Endothelial cell of umbilical vein (primary cell): ENCODE results near the gene IFIT5. TPM values are rescaled to one million over a fixed set of nuclear protein-coding genes. Genes with fewer than 3 reads are reported as not detected.
"Not testable (repeated sequence)": the region's sequence is repeated elsewhere in the genome, so short reads cannot be mapped to it uniquely, and the experiment has no call there.

Experiments
- BruUV-seq: library from RNA; stranded (reverse); fragments of 400-500 nt; replicated peaks from 2 replicates; lab custom pipeline; 2021; lab: Mats Ljungman, UMichigan
- CTCF ChIA-PET: fragments of 300-600, 350-600 bp; sonication (Branson Sonifier 250); formaldehyde crosslinking; loops from one replicate; lab custom pipeline; 2021; ENCODE audit warnings: antibody characterized with exemption, inconsistent platforms; lab: Charles Lee
- POLR2A ChIA-PET: fragments of 300-600, 350-600 bp; sonication (Branson Sonifier 250); formaldehyde crosslinking; loops from one replicate; lab custom pipeline; 2021; ENCODE audit warnings: antibody characterized with exemption, inconsistent platforms; lab: Charles Lee
- DNase-seq: peaks from one replicate; pipeline ENCODE4 v3.0.0-alpha.2; 2011; ENCODE audit warnings: low read depth, low spot score
- FAIRE-seq: peaks from 2 replicates; lab custom pipeline; 2011; peaks lifted over from hg19 to GRCh38; lab: Jason Lieb, UNC
- H2AFZ ChIP-seq: 2 replicates; pipeline ENCODE4 v1.6.0; 2012; ENCODE audit warnings: low read depth, low read length, control low read depth, inconsistent platforms
- H3K27ac ChIP-seq: 2 replicates; pipeline ENCODE4 v1.5.1; 2011; ENCODE audit warnings: low read depth, mild to moderate bottlenecking, control low read depth, low read length, moderate library complexity; ENCODE audit not compliant: insufficient read depth
- H3K27me3 ChIP-seq, 2 experiments: 2 replicates each; pipeline versions ENCODE4 v1.6.0 to v1.6.1; 2011; ENCODE audit warnings: low read length in 2 of 2, mixed read lengths in 1 of 2; ENCODE audit not compliant: control insufficient read depth in 2 of 2, insufficient read depth in 2 of 2
- H3K36me3 ChIP-seq, 2 experiments: 2 replicates in 1 of 2; 3 replicates in 1 of 2; pipeline ENCODE4 v1.5.1; 2011; ENCODE audit warnings: low read length in 2 of 2, mild to moderate bottlenecking in 1 of 2, moderate library complexity in 1 of 2; ENCODE audit not compliant: control insufficient read depth in 2 of 2, insufficient read depth in 2 of 2; ENCODE audit errors: extremely low read depth in 1 of 2
- H3K4me1 ChIP-seq: 3 replicates; pipeline ENCODE4 v1.5.1; 2011; ENCODE audit warnings: mild to moderate bottlenecking, low read length; ENCODE audit not compliant: control insufficient read depth, insufficient read depth; ENCODE audit errors: extremely low read depth
- H3K4me2 ChIP-seq: 2 replicates; pipeline ENCODE4 v1.6.1; 2011; ENCODE audit warnings: low read length, control low read depth, mixed read lengths; ENCODE audit not compliant: insufficient read depth
- H3K4me3 ChIP-seq, 3 experiments: fragments of 200-600 bp in 1 of 3; sonication (generic), shearing (Covaris generic) in 1 of 3; replicated peaks in 1 of 3; 2 replicates each; pipeline ENCODE4 v1.5.1; 2011 to 2016; ENCODE audit warnings: control low read depth in 3 of 3, low read length in 3 of 3, mild to moderate bottlenecking in 2 of 3, inconsistent platforms in 1 of 3, low read depth in 1 of 3, moderate library complexity in 1 of 3; ENCODE audit not compliant: insufficient read depth in 1 of 3
- H3K79me2 ChIP-seq: 2 replicates; pipeline ENCODE4 v1.6.0; 2012; ENCODE audit warnings: low read length, inconsistent platforms; ENCODE audit not compliant: control insufficient read depth, insufficient read depth
- H3K9ac ChIP-seq: replicated peaks from 2 replicates; pipeline ENCODE3; 2011; ENCODE audit warnings: low read length, control low read depth; ENCODE audit not compliant: insufficient read depth; ENCODE audit errors: extremely low read depth
- H3K9me1 ChIP-seq: replicated peaks from 3 replicates; pipeline ENCODE4 v1.6.0; 2011; ENCODE audit warnings: mild to moderate bottlenecking, low read length; ENCODE audit not compliant: control insufficient read depth, insufficient read depth; ENCODE audit errors: extremely low read depth
- H3K9me3 ChIP-seq: replicated peaks from 2 replicates; pipeline ENCODE4 v1.5.1; 2012; ENCODE audit warnings: low read length, inconsistent platforms; ENCODE audit not compliant: control insufficient read depth, insufficient read depth
- H4K20me1 ChIP-seq: replicated peaks from 2 replicates; pipeline ENCODE3; 2011; ENCODE audit warnings: mild to moderate bottlenecking, low read length; ENCODE audit not compliant: control insufficient read depth, insufficient read depth; ENCODE audit errors: extremely low read depth
- EZH2 ChIP-seq: IDR thresholded peaks from 2 replicates; pipeline ENCODE4 v1.6.1; 2012; ENCODE audit warnings: borderline replicate concordance, low read depth, mild to moderate bottlenecking, moderate library complexity, low read length, inconsistent platforms; ENCODE audit not compliant: severe bottlenecking
- FOS ChIP-seq: IDR thresholded peaks from 2 replicates; pipeline ENCODE4 v1.6.1; 2011; ENCODE audit warnings: mild to moderate bottlenecking, low read length, moderate library complexity, borderline replicate concordance; ENCODE audit not compliant: insufficient read depth
- POLR2AphosphoS5 ChIP-seq: IDR thresholded peaks from 2 replicates; pipeline ENCODE4 v1.6.1; 2012; ENCODE audit warnings: low read depth, mild to moderate bottlenecking, control low read depth, low read length, moderate library complexity; ENCODE audit not compliant: insufficient read depth
- dilution Hi-C: fragments of 300-500 bp; cut with MboI; formaldehyde crosslinking; loops from one replicate; pipeline ENCODE4 v1.15.0; 2019; ENCODE audit warnings: low sequenced_read_pairs; ENCODE audit not compliant: extremely low pct_ligation_motif_present
- intact Hi-C: fragments of 100-400 bp; cut with micrococcal nuclease; formaldehyde crosslinking; loops from one replicate; pipeline ENCODE4 v1.10.0; 2022
- polyA plus RNA-seq, 4 experiments: library from polyadenylated mRNA; depleted of rRNA in 3 of 4; stranded (reverse) in 3 of 4; unstranded in 1 of 4; fragments of >200 nt; gene quantifications; 2 replicates each; pipeline versions ENCODE4 v1.2.1 to v1.2.3, GENCODE V29; 2011 to 2012; ENCODE audit warnings: missing spikeins in 1 of 4
- total RNA-seq: library from RNA; stranded (reverse); gene quantifications from 2 replicates; pipeline ENCODE4 v1.2.3, GENCODE V29; 2021

The IFIT5 gene
- total and polyA plus RNA-seq, 2 donors (not counting 3 experiments of a cell fraction or from before 2014, with no cell fraction given) = 1.0 to 3.2 TPM

GRCh38 chr10:89442289-89442688, 27.9 kb downstream of the IFIT5 start:
- POLR2A ChIA-PET = no interaction called here

GRCh38 chr10:89444819-89445218, 30.5 kb downstream of the IFIT5 start:
- H3K36me3 ChIP-seq, DNase-seq, H3K79me2 ChIP-seq, H3K27ac ChIP-seq, BruUV-seq, H3K27me3 ChIP-seq, H4K20me1 ChIP-seq, H3K9me1 ChIP-seq, CTCF ChIA-PET, H3K9me3 ChIP-seq, H3K9ac ChIP-seq, dilution Hi-C loops, intact Hi-C loops, FAIRE-seq, H3K4me3 ChIP-seq, H2AFZ ChIP-seq, H3K4me1 ChIP-seq, POLR2A ChIA-PET, H3K4me2 ChIP-seq: not testable (repeated sequence)

More at GRCh38 chr10:89442289-89442688, 27.9 kb downstream of the IFIT5 start:
- H3K4me2 ChIP-seq = no peak overlapping the region
- H4K20me1 ChIP-seq = no peaks in the 10 kb centered on the region
- TF ChIP-seq POLR2AphosphoS5 (no peak), EZH2 (no peak), FOS (peak; percentile 76)
- CTCF ChIA-PET = interaction anchor here (0.9 kb wide), 1 partner anchor 120 kb away, joined by 3 read pairs; no protein-coding TSS in a partner anchor
- H3K9me3 ChIP-seq = no peaks in the 10 kb centered on the region
- no peak overlapping the region for H3K9ac ChIP-seq
- H3K4me1 ChIP-seq = peaks cover 4% of the 10 kb centered on the region
- intact Hi-C loops (no loop called here), dilution Hi-C loops (no loop called here)
- no peaks in the 10 kb centered on the region for H3K79me2 ChIP-seq
- no peaks in the 10 kb centered on the region for H3K9me1 ChIP-seq
- no peak overlapping the region for H3K4me3 ChIP-seq
- DNase-seq (peak; percentile 22), FAIRE-seq (no peak)
- H2AFZ ChIP-seq = no peak overlapping the region
- H3K27me3 ChIP-seq = no peaks in the 10 kb centered on the region
- H3K36me3 ChIP-seq = no peaks in the 10 kb centered on the region
- no peak overlapping the region for H3K27ac ChIP-seq
- BruUV-seq = no TSS peak
